HG03039 (cell line): Measurements from ENCODE around the gene RPS25.
"Not testable (repeated sequence)": the region's sequence is repeated elsewhere in the genome, so short reads cannot be mapped to it uniquely, and the experiment has no call there.

Source experiments
- ATAC-seq: cut with Tn5 transposase; IDR thresholded peaks from one replicate; pipeline ENCODE4 v1.9.1; 2021; ENCODE audit warnings: mild to moderate bottlenecking, moderate library complexity; ENCODE audit not compliant: unreplicated experiment

The RPS25 gene

GRCh38 chr11:119041821-119042514 lies 23.8 kb upstream of the RPS25 start:
- ATAC-seq = no peak

GRCh38 chr11:119039471-119039870 lies 21.3 kb upstream of the RPS25 start:
- not testable (repeated sequence) for ATAC-seq

- ATAC-seq = no peak
Measured at GRCh38 chr11:119038884-119039283, 20.7 kb upstream of the RPS25 start.

GRCh38 chr11:119034813-119035212 lies 16.7 kb upstream of the RPS25 start:
- ATAC-seq = no peak

- ATAC-seq = not testable (repeated sequence)
Measured at GRCh38 chr11:119033421-119033820, 15.3 kb upstream of the RPS25 start.

GRCh38 chr11:119031912-119032280 lies 13.8 kb upstream of the RPS25 start:
- ATAC-seq = no peak

GRCh38 chr11:119030329-119031047 lies 12.3 kb upstream of the RPS25 start, which contains the start of gene SLC37A4:
Gene SLC37A4, minus strand, starts transcription at chr11:119030877.
- peak; percentile 73 for ATAC-seq

GRCh38 chr11:119030029-119030328 lies 11.8 kb upstream of the RPS25 start:
- ATAC-seq = peak; percentile 18

GRCh38 chr11:119029340-119030028 lies 11.3 kb upstream of the RPS25 start:
- ATAC-seq = no peak

GRCh38 chr11:119029069-119029339 lies 10.9 kb upstream of the RPS25 start:
- no peak for ATAC-seq

GRCh38 chr11:119028346-119029068 lies 10.4 kb upstream of the RPS25 start:
- no peak for ATAC-seq

GRCh38 chr11:119027561-119028345 lies 9.6 kb upstream of the RPS25 start:
- no peak for ATAC-seq

GRCh38 chr11:119026970-119027369 lies 8.8 kb upstream of the RPS25 start:
- ATAC-seq = no peak

- no peak for ATAC-seq
Measured at GRCh38 chr11:119025978-119026766, 8.0 kb upstream of the RPS25 start.

GRCh38 chr11:119025541-119025940 lies 7.4 kb upstream of the RPS25 start:
- ATAC-seq = no peak

- ATAC-seq = no peak
Measured at GRCh38 chr11:119025099-119025473, 6.9 kb upstream of the RPS25 start.

- ATAC-seq = no peak
Measured at GRCh38 chr11:119024430-119025098, 6.4 kb upstream of the RPS25 start.

- no peak for ATAC-seq
Measured at GRCh38 chr11:119023741-119024140, 5.6 kb upstream of the RPS25 start.

- ATAC-seq = no peak
Measured at GRCh38 chr11:119021631-119022030, 3.5 kb upstream of the RPS25 start.

- no peak for ATAC-seq
Measured at GRCh38 chr11:119019996-119020395, 1.9 kb upstream of the RPS25 start.
